PFSK-1 (cell line): ENCODE measurements around the gene SCAMP5.
A peak's percentile ranks its signal among the peaks of the same experiment; 100 is the strongest.

Experiments used
- FOXP2 ChIP-seq: optimal IDR thresholded peaks from 2 replicates; pipeline ENCODE3; 2011; ENCODE audit warnings: borderline replicate concordance, control low read depth, inconsistent platforms; ENCODE audit not compliant: insufficient read depth; ENCODE audit errors: extremely low read length, extremely low read depth
- POLR2AphosphoS5 ChIP-seq: IDR thresholded peaks from 2 replicates; pipeline ENCODE4 v1.6.1; 2012; ENCODE audit warnings: low read depth, mild to moderate bottlenecking, control low read depth, low read length, moderate library complexity
- REST ChIP-seq, 2 experiments: IDR thresholded peaks; 2 replicates each; pipeline versions ENCODE4 v1.6.1 to v1.8.0; 2011 to 2012; ENCODE audit warnings: low read depth in 2 of 2, low read length in 2 of 2, control low read depth in 1 of 2, inconsistent platforms in 1 of 2, mild to moderate bottlenecking in 1 of 2, moderate library complexity in 1 of 2; ENCODE audit not compliant: insufficient read depth in 1 of 2
- SIN3A ChIP-seq: IDR thresholded peaks from 2 replicates; pipeline ENCODE4 v1.6.1; 2012; ENCODE audit warnings: mild to moderate bottlenecking, low read length, moderate library complexity, borderline replicate concordance; ENCODE audit not compliant: insufficient read depth
- TAF1 ChIP-seq: IDR thresholded peaks from 2 replicates; pipeline ENCODE4 v1.6.1; 2012; ENCODE audit warnings: low read length, control low read depth, borderline replicate concordance; ENCODE audit not compliant: insufficient read depth

- TF ChIP-seq TAF1 (0 out of 2 replicates have a peak, but pooled peaks have one; percentile 22), REST (IDR thresholded peaks at IDR 0.05; ENCODE audit: insufficient read depth in 1 of 2, low read depth in 2 of 2, low read length in 2 of 2) (peak; percentile 95 to 97), POLR2AphosphoS5 (no peak), SIN3A (peak; percentile 99), FOXP2 (no peak)
Measured at GRCh38 chr15:74995182-74995778, at the start of gene SCAMP5.
